DMS153 treated with DMSO at 0.1 percent for 48 hours (cell line): Measurements from ENCODE around the gene HSPG2.
"Not testable (repeated sequence)": the region's sequence is repeated elsewhere in the genome, so short reads cannot be mapped to it uniquely, and the experiment has no call there.

Experiments
- DNase-seq: peaks from one replicate; lab custom pipeline; 2025; ENCODE audit not compliant: unreplicated experiment; lab: John Stamatoyannopoulos, UW

Gene HSPG2

GRCh38 chr1:21830792-21831453, 106.2 kb downstream of the HSPG2 start:
- DNase-seq = no peak

- no peak for DNase-seq
Observed at GRCh38 chr1:21829294-21829693, 107.8 kb downstream of the HSPG2 start.

- DNase-seq = no peak
Observed at GRCh38 chr1:21828506-21829210, 108.5 kb downstream of the HSPG2 start.

GRCh38 chr1:21828075-21828474, 109.0 kb downstream of the HSPG2 start:
- no peak for DNase-seq

- no peak for DNase-seq
Observed at GRCh38 chr1:21827141-21827679, 109.9 kb downstream of the HSPG2 start.

- DNase-seq = not testable (repeated sequence)
Observed at GRCh38 chr1:21826694-21827093, 110.4 kb downstream of the HSPG2 start.

- no peak for DNase-seq
Observed at GRCh38 chr1:21825393-21825792, 111.7 kb downstream of the HSPG2 start.

- no peak for DNase-seq
Observed at GRCh38 chr1:21824926-21825325, 112.2 kb downstream of the HSPG2 start.

- no peak for DNase-seq
Observed at GRCh38 chr1:21823980-21824702, 113.0 kb downstream of the HSPG2 start.

- DNase-seq = no peak
Observed at GRCh38 chr1:21823206-21823979, 113.7 kb downstream of the HSPG2 start.

- no peak for DNase-seq
Observed at GRCh38 chr1:21822349-21822748, 114.8 kb downstream of the HSPG2 start.

GRCh38 chr1:21821385-21822019, 115.6 kb downstream of the HSPG2 start:
- DNase-seq = no peak

- DNase-seq = no peak
Observed at GRCh38 chr1:21820597-21821232, 116.4 kb downstream of the HSPG2 start.

- no peak for DNase-seq
Observed at GRCh38 chr1:21818656-21819055, 118.5 kb downstream of the HSPG2 start.

GRCh38 chr1:21816602-21817302, 120.4 kb downstream of the HSPG2 start:
- DNase-seq = no peak

- no peak for DNase-seq
Observed at GRCh38 chr1:21815724-21816321, 121.3 kb downstream of the HSPG2 start.

GRCh38 chr1:21814981-21815582, 122.0 kb downstream of the HSPG2 start:
- no peak for DNase-seq

- no peak for DNase-seq
Observed at GRCh38 chr1:21814241-21814918, 122.7 kb downstream of the HSPG2 start.
